Measurements from ENCODE around the gene PLA2G4D. TPM values are rescaled to one million over a fixed set of nuclear protein-coding genes. Genes with fewer than 3 reads are reported as not detected.

PLA2G4D gene
- polyA plus RNA-seq, 1 donor from 2014 or later, result not detected

GRCh38 chr15:42130246-42130986, 36.1 kb upstream of the PLA2G4D start:
- no peaks in the 10 kb centered on the region for H3K27me3 ChIP-seq (ENCODE audit: insufficient read depth, low read depth, low read length)
- H2AFZ ChIP-seq (ENCODE audit: low read depth, low read length), result no peak overlapping the region
- H3K79me2 ChIP-seq (replicated peaks; ENCODE audit: insufficient read depth, low read length), result no peaks in the 10 kb centered on the region
- H3K9me2 ChIP-seq (ENCODE audit: insufficient read depth, low read length), result no peaks in the 10 kb centered on the region
- TF ChIP-seq RAD21 (conservative IDR thresholded peaks at IDR 0.05), result no peak
- TF ChIP-seq EP300 (conservative IDR thresholded peaks at IDR 0.05; ENCODE audit: poor library complexity, severe bottlenecking), result no peak
- TF ChIP-seq POLR2AphosphoS5 (IDR thresholded peaks at IDR 0.05), result no peak
- TF ChIP-seq TAF1 (IDR thresholded peaks at IDR 0.05; ENCODE audit: low read depth), result no peak
- no peak for TF ChIP-seq MXI1 (conservative IDR thresholded peaks at IDR 0.05; ENCODE audit: poor library complexity, severe bottlenecking)
- no peak for TF ChIP-seq SMC3 (conservative IDR thresholded peaks at IDR 0.05; ENCODE audit: poor library complexity)
- TF ChIP-seq, protein P1, sequence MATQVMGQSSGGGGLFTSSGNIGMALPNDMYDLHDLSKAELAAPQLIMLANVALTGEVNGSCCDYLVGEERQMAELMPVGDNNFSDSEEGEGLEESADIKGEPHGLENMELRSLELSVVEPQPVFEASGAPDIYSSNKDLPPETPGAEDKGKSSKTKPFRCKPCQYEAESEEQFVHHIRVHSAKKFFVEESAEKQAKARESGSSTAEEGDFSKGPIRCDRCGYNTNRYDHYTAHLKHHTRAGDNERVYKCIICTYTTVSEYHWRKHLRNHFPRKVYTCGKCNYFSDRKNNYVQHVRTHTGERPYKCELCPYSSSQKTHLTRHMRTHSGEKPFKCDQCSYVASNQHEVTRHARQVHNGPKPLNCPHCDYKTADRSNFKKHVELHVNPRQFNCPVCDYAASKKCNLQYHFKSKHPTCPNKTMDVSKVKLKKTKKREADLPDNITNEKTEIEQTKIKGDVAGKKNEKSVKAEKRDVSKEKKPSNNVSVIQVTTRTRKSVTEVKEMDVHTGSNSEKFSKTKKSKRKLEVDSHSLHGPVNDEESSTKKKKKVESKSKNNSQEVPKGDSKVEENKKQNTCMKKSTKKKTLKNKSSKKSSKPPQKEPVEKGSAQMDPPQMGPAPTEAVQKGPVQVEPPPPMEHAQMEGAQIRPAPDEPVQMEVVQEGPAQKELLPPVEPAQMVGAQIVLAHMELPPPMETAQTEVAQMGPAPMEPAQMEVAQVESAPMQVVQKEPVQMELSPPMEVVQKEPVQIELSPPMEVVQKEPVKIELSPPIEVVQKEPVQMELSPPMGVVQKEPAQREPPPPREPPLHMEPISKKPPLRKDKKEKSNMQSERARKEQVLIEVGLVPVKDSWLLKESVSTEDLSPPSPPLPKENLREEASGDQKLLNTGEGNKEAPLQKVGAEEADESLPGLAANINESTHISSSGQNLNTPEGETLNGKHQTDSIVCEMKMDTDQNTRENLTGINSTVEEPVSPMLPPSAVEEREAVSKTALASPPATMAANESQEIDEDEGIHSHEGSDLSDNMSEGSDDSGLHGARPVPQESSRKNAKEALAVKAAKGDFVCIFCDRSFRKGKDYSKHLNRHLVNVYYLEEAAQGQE (IDR thresholded peaks at IDR 0.05; ENCODE audit: borderline replicate concordance), result no peak
- no peak for TF ChIP-seq EZH2 (IDR thresholded peaks at IDR 0.05; ENCODE audit: borderline replicate concordance, insufficient read depth, low read length, poor library complexity, severe bottlenecking)
- TF ChIP-seq, protein P2, sequence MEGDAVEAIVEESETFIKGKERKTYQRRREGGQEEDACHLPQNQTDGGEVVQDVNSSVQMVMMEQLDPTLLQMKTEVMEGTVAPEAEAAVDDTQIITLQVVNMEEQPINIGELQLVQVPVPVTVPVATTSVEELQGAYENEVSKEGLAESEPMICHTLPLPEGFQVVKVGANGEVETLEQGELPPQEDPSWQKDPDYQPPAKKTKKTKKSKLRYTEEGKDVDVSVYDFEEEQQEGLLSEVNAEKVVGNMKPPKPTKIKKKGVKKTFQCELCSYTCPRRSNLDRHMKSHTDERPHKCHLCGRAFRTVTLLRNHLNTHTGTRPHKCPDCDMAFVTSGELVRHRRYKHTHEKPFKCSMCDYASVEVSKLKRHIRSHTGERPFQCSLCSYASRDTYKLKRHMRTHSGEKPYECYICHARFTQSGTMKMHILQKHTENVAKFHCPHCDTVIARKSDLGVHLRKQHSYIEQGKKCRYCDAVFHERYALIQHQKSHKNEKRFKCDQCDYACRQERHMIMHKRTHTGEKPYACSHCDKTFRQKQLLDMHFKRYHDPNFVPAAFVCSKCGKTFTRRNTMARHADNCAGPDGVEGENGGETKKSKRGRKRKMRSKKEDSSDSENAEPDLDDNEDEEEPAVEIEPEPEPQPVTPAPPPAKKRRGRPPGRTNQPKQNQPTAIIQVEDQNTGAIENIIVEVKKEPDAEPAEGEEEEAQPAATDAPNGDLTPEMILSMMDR (IDR thresholded peaks at IDR 0.05; ENCODE audit: poor library complexity, severe bottlenecking), result no peak
- H3F3A ChIP-seq (ENCODE audit: insufficient read depth, low read length, poor library complexity, severe bottlenecking), result no peaks in the 10 kb centered on the region
- H3K4me3 ChIP-seq (ENCODE audit: low read length), result no peak overlapping the region
- H4K20me1 ChIP-seq (ENCODE audit: insufficient read depth), result no peaks in the 10 kb centered on the region
- H3K36me3 ChIP-seq (ENCODE audit: insufficient read depth, low read length), result no peaks in the 10 kb centered on the region
- no peaks in the 10 kb centered on the region for H3K9me3 ChIP-seq (ENCODE audit: low read length)
- H3K27ac ChIP-seq (ENCODE audit: low read length), result no peak overlapping the region
- no peak overlapping the region for H3K9ac ChIP-seq (ENCODE audit: low read length)
- H3K4me2 ChIP-seq (ENCODE audit: low read length), result no peak overlapping the region

DNA sequence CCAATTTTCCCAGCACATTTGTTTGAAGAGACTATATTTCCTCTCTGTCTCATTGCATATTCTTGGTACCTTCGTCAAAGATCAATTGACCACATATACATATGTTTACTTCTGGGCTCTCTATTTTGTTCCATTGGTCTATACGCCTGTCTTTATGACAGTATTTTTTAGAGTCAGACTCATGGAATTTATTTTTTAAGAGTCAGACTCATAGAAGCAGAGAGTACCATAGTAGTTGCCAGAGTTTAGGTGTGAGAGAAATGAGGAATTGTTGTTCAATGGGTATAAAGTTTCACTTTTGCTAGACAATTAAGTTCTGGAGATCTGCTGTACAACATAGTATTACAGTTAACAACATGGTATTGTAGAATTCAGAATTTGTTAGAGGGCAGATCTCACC, 35.0 kb upstream of the PLA2G4D start:
- no peak overlapping the region for H3K4me2 ChIP-seq (ENCODE audit: low read length)
- no peak overlapping the region for H2AFZ ChIP-seq (ENCODE audit: low read depth, low read length)
- H3K36me3 ChIP-seq (ENCODE audit: insufficient read depth, low read length), result no peaks in the 10 kb centered on the region
- no peaks in the 10 kb centered on the region for H3K79me2 ChIP-seq (replicated peaks; ENCODE audit: insufficient read depth, low read length)
- H3F3A ChIP-seq (ENCODE audit: insufficient read depth, low read length, poor library complexity, severe bottlenecking), result no peaks in the 10 kb centered on the region
- no peaks in the 10 kb centered on the region for H3K27me3 ChIP-seq (ENCODE audit: insufficient read depth, low read depth, low read length)
- H4K20me1 ChIP-seq (ENCODE audit: insufficient read depth), result no peaks in the 10 kb centered on the region
- no peak overlapping the region for H3K27ac ChIP-seq (ENCODE audit: low read length)
- H3K9ac ChIP-seq (ENCODE audit: low read length), result no peak overlapping the region
- no peaks in the 10 kb centered on the region for H3K9me2 ChIP-seq (ENCODE audit: insufficient read depth, low read length)
- H3K4me3 ChIP-seq (ENCODE audit: low read length), result no peak overlapping the region
- TF ChIP-seq EP300 (conservative IDR thresholded peaks at IDR 0.05; ENCODE audit: poor library complexity, severe bottlenecking) (no peak), EZH2 (IDR thresholded peaks at IDR 0.05; ENCODE audit: borderline replicate concordance, insufficient read depth, low read length, poor library complexity, severe bottlenecking) (no peak), RAD21 (conservative IDR thresholded peaks at IDR 0.05) (no peak), TAF1 (IDR thresholded peaks at IDR 0.05; ENCODE audit: low read depth) (no peak), MXI1 (conservative IDR thresholded peaks at IDR 0.05; ENCODE audit: poor library complexity, severe bottlenecking) (no peak), POLR2AphosphoS5 (IDR thresholded peaks at IDR 0.05) (no peak), SMC3 (conservative IDR thresholded peaks at IDR 0.05; ENCODE audit: poor library complexity) (no peak)
- TF ChIP-seq, protein P2 (IDR thresholded peaks at IDR 0.05; ENCODE audit: poor library complexity, severe bottlenecking), result no peak
- TF ChIP-seq, protein P1 (IDR thresholded peaks at IDR 0.05; ENCODE audit: borderline replicate concordance), result no peak
- no peaks in the 10 kb centered on the region for H3K9me3 ChIP-seq (ENCODE audit: low read length)
